Suprapubic skin (tissue), 4 donors: ENCODE data around the gene TMED6. TPM values are rescaled to one million over a fixed set of nuclear protein-coding genes. Genes with fewer than 3 reads are reported as not detected.
"Not testable (repeated sequence)": the region's sequence is repeated elsewhere in the genome, so short reads cannot be mapped to it uniquely, and the experiment has no call there.

Experiments used
- DNase-seq, 2 donors: peaks; one replicate each; pipeline ENCODE4 v3.0.0-alpha.2; 2019; ENCODE audit warnings: low spot score in 2 of 2
- H3K27ac ChIP-seq: fragments of 200-600 bp; sonication (generic); one replicate; pipeline ENCODE4 v1.5.1; 2019
- H3K27me3 ChIP-seq: fragments of 200-600 bp; sonication (generic); one replicate; pipeline ENCODE4 v1.5.1; 2019
- H3K36me3 ChIP-seq: fragments of 200-600 bp; sonication (generic); one replicate; pipeline ENCODE4 v1.5.1; 2019
- H3K4me1 ChIP-seq: fragments of 200-600 bp; sonication (generic); one replicate; pipeline ENCODE4 v1.5.1; 2019
- H3K4me3 ChIP-seq: fragments of 200-600 bp; sonication (generic); one replicate; pipeline ENCODE4 v1.5.1; 2019; ENCODE audit warnings: mild to moderate bottlenecking
- H3K9me3 ChIP-seq: fragments of 200-600 bp; sonication (generic); one replicate; pipeline ENCODE4 v1.5.1; 2019
- EP300 ChIP-seq: sonication (generic); formaldehyde crosslinking; IDR thresholded peaks from one replicate; pipeline ENCODE4 v1.6.1; 2017; ENCODE audit warnings: antibody characterized with exemption
- POLR2A ChIP-seq, 2 donors: fragments of 450-650 bp; IDR thresholded peaks; one replicate each; pipeline ENCODE4 v1.6.1; 2017; ENCODE audit warnings: antibody characterized with exemption in 2 of 2, mild to moderate bottlenecking in 2 of 2, moderate library complexity in 2 of 2
- POLR2AphosphoS5 ChIP-seq, 3 donors: sonication (generic); formaldehyde crosslinking; IDR thresholded peaks; one replicate each; pipeline ENCODE4 v1.6.1; 2017; ENCODE audit warnings: antibody characterized with exemption in 3 of 3
- WGBS: methylation state at CpG from one replicate; pipeline ENCODE4 v1.1.5; 2018; 5-methylcytosine and 5-hydroxymethylcytosine counted together
- total RNA-seq, 4 donors: library from RNA; depleted of rRNA; stranded (reverse); fragments of >200 nt; gene quantifications; one replicate each; pipeline ENCODE4 v1.1.0, GENCODE V29; 2016
- TF ChIP-seq, protein P1 (sequence below), 2 donors: fragments of 200-600 bp in 1 of 2; fragments of 450-650 bp in 1 of 2; sonication (generic) in 1 of 2; IDR thresholded peaks; one replicate each; pipeline ENCODE4 v1.5.1; 2016 to 2019; ENCODE audit warnings: antibody characterized with exemption in 2 of 2, mild to moderate bottlenecking in 1 of 2, moderate library complexity in 1 of 2

Gene TMED6
- total RNA-seq, 4 donors from 2014 or later, result 0.98 to 1.5 TPM; not detected in 2

DNA sequence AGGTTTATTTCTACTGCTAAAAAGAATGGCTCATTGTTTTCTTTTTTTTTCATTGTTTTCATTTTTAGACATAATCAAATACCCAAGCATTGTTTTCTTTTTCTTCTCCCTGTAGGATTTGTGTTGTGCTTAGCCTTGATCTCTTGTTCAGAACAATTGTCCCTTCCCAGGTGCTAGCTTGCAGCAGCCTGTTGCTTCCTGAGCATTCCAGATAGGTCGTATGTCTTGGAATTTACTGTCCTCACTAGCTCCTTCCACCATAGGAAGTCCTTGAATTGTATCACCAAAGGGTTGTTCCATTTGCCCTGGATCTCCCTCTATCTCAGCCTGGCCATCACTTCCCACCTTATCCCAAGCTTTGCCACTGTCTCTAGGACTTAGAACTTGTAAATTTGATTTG lies 50.4 kb downstream of the TMED6 start:
- WGBS, result 48% methylated on average over 1 of the region's 1 CpG
- H3K9me3 ChIP-seq, result no peaks in the 10 kb centered on the region
- H3K27ac ChIP-seq, result no peak overlapping the region
- H3K4me1 ChIP-seq, result no peaks in the 10 kb centered on the region
- DNase-seq, result no peak
- peaks cover 43% of the 10 kb centered on the region for H3K36me3 ChIP-seq
- H3K27me3 ChIP-seq, result no peaks in the 10 kb centered on the region
- no peak overlapping the region for H3K4me3 ChIP-seq
- no peak for TF ChIP-seq POLR2AphosphoS5 (IDR thresholded peaks at IDR 0.05)
- no peak for TF ChIP-seq POLR2A (IDR thresholded peaks at IDR 0.05)
- TF ChIP-seq, protein P1, sequence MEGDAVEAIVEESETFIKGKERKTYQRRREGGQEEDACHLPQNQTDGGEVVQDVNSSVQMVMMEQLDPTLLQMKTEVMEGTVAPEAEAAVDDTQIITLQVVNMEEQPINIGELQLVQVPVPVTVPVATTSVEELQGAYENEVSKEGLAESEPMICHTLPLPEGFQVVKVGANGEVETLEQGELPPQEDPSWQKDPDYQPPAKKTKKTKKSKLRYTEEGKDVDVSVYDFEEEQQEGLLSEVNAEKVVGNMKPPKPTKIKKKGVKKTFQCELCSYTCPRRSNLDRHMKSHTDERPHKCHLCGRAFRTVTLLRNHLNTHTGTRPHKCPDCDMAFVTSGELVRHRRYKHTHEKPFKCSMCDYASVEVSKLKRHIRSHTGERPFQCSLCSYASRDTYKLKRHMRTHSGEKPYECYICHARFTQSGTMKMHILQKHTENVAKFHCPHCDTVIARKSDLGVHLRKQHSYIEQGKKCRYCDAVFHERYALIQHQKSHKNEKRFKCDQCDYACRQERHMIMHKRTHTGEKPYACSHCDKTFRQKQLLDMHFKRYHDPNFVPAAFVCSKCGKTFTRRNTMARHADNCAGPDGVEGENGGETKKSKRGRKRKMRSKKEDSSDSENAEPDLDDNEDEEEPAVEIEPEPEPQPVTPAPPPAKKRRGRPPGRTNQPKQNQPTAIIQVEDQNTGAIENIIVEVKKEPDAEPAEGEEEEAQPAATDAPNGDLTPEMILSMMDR (IDR thresholded peaks at IDR 0.05), result no peak
- no peak for TF ChIP-seq EP300

DNA sequence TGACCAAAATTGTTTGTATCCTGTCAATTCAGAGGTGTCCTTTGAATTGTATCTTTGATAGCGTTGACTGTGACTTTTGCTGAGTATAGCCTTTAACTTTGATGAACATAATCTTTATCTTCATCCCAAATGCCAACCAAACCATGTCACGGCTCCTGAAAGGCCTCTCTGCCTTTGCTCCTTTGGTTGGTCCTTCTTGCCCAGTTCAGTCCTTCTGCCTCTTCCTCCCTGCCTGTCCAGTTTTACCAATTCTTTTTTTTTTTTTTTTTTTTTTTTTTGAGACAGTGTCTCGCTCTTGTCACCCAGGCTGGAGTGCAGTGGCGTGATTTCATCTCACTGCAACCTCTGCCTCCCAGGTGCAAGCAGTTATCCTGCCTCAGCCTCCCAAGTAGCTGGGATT lies 53.3 kb downstream of the TMED6 start:
- no peak overlapping the region for H3K27ac ChIP-seq
- DNase-seq, result no peak
- no peak overlapping the region for H3K4me3 ChIP-seq
- H3K4me1 ChIP-seq, result no peaks in the 10 kb centered on the region
- peaks cover 29% of the 10 kb centered on the region for H3K36me3 ChIP-seq
- H3K9me3 ChIP-seq, result no peaks in the 10 kb centered on the region
- TF ChIP-seq, protein P1 (IDR thresholded peaks at IDR 0.05), result no peak
- no peak for TF ChIP-seq POLR2AphosphoS5 (IDR thresholded peaks at IDR 0.05)
- TF ChIP-seq POLR2A (IDR thresholded peaks at IDR 0.05), result no peak
- TF ChIP-seq EP300, result no peak
- WGBS, result 98% methylated on average over 4 of the region's 4 CpGs
- H3K27me3 ChIP-seq, result no peaks in the 10 kb centered on the region

DNA sequence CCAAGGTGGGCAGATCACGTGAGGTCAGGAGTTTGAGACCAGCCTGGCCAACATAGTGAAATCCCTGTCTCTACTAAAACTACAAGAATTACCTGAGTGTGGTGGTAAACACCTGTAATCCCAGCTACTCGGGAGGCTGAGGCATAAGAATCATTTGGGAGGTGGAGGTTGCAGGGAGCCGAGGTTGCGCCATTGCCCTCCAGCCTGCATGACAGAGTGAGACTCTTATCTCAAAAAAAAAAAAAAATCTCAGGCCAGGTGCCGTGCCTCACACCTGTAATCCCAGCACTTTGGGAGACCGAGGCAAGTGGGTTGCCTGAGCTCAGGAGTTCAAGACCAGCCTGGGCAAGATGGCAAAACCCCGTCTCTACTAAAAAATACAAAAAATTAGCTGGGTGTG lies 54.8 kb downstream of the TMED6 start:
- peaks cover 27% of the 10 kb centered on the region for H3K36me3 ChIP-seq
- H3K27ac ChIP-seq, H3K27me3 ChIP-seq, DNase-seq, H3K4me3 ChIP-seq, H3K4me1 ChIP-seq, H3K9me3 ChIP-seq: not testable (repeated sequence)
- 95% methylated on average over 7 of the region's 7 CpGs for WGBS

DNA sequence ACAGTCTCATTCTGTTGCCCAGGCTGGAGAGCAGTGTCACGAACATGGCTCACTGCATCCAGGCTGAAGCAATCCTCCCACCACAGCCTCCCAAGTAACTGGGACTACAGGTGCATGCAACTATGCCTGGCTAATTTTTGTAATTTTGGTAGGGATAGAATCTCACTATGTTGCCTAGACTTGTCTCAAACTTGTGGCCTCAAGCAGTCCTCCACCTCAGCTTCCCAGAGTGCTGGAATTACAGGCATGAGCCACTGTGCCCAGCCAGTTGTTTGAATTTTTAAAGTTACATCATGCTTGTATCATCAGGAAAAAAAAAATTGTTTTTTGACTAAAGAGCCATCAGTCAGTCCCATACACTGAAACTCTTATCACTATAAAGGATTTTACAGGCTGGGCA lies 57.5 kb downstream of the TMED6 start:
- Histone ChIP-seq H3K4me1 (no peaks in the 10 kb centered on the region), H3K27ac (no peak overlapping the region), H3K9me3 (no peaks in the 10 kb centered on the region), H3K4me3 (no peak overlapping the region), H3K36me3 (peaks cover 3% of the 10 kb centered on the region), H3K27me3 (no peaks in the 10 kb centered on the region)
- TF ChIP-seq, protein P1 (IDR thresholded peaks at IDR 0.05), result no peak
- no peak for TF ChIP-seq POLR2A (IDR thresholded peaks at IDR 0.05)
- DNase-seq, result no peak
- 61% methylated on average over 1 of the region's 1 CpG for WGBS

DNA sequence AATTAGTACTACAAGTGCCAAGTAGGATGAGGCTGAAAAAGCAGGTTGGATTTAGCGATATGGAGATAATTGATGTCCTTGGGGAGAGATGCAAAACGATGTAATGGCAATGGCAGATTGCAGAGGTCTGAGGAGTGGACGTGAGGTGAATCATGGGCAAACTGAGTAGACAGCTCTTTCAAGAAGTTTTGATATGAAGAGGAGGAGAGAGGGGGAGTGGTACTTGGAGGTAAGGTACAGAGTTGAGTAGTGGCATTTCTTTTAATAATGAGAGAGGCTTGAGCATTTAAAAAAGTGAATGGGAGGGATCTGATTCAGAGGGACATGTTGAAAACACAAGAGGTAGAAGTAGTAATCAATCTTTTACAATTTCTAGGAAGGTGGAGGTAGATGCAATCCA lies 58.2 kb downstream of the TMED6 start:
- no peaks in the 10 kb centered on the region for H3K27me3 ChIP-seq
- H3K27ac ChIP-seq, result no peak overlapping the region
- H3K4me3 ChIP-seq, result no peak overlapping the region
- H3K4me1 ChIP-seq, result no peaks in the 10 kb centered on the region
- no peak for DNase-seq
- no peaks in the 10 kb centered on the region for H3K9me3 ChIP-seq
- TF ChIP-seq POLR2AphosphoS5 (IDR thresholded peaks at IDR 0.05) (no peak), POLR2A (IDR thresholded peaks at IDR 0.05) (no peak)
- H3K36me3 ChIP-seq, result peaks cover 3% of the 10 kb centered on the region
- 59% methylated on average over 3 of the region's 3 CpGs for WGBS

Other genes starting within 250 kb of the TMED6 start
- 10 to 100 TPM in 1 of 4 donors, 1 to 10 TPM in 3; 4.4 to 11.3 (median 7.1) TPM for gene HAS3, start 246.1 kb downstream of the TMED6 start, total RNA-seq
- gene CHTF8, start 219.2 kb downstream of the TMED6 start, total RNA-seq, result 100 to 1,000 TPM in 1 of 4 donors, 10 to 100 TPM in 3; 76.9 to 128 (median 90.0) TPM
- 10 to 100 TPM; 25.1 to 41.7 (median 34.8) TPM for gene UTP4, start 219.1 kb downstream of the TMED6 start, total RNA-seq
- gene SNTB2, start 164.6 kb downstream of the TMED6 start, total RNA-seq, result 10 to 100 TPM; 35.8 to 81.6 (median 57.8) TPM
- gene VPS4A, start 40.4 kb downstream of the TMED6 start, total RNA-seq, result 10 to 100 TPM; 32.5 to 46.6 (median 37.6) TPM
- gene PDF, start 21.2 kb downstream of the TMED6 start, total RNA-seq, result 10 to 100 TPM; 12.2 to 25.4 (median 21.2) TPM
- 10 to 100 TPM; 45.3 to 70.4 (median 57.0) TPM for gene COG8, start 12.2 kb downstream of the TMED6 start, total RNA-seq
- 10 to 100 TPM in 3 of 4 donors, 1 to 10 TPM in 1; 9.8 to 24.0 (median 19.7) TPM for gene NIP7, start 12.0 kb downstream of the TMED6 start, total RNA-seq
- 10 to 100 TPM; 16.9 to 25.4 (median 19.3) TPM for gene TERF2, start 34.2 kb upstream of the TMED6 start, total RNA-seq
- gene CYB5B, start 72.8 kb upstream of the TMED6 start, total RNA-seq, result 10 to 100 TPM; 33.2 to 69.1 (median 50.1) TPM
- 100 to 1,000 TPM in 1 of 4 donors, 10 to 100 TPM in 3; 67.7 to 146 (median 80.8) TPM for gene NFAT5, start 214.2 kb upstream of the TMED6 start, total RNA-seq